ENCODE results near the gene SDR9C7.
"Not testable (repeated sequence)": the region's sequence is repeated elsewhere in the genome, so short reads cannot be mapped to it uniquely, and the experiment has no call there.

The SDR9C7 gene

DNA sequence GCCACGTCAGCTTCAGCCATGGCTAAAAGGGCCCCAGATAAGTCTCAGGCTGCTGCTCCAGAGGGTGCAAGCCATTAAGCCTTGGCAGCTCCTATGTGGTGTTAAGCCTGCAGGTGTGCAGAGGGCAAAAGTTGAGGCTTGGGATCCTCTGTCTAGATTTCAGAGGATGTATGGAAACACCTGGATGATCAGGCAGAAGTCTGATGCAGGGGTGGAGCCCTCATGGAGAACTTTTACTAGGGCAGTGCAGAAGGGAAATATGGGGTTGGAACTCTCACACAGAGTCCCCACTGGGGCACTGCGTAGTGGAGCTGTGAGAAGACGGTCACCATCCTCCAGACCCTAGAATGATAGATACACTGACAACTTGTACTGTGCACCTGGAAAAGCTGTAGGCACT, 47.9 kb downstream of the SDR9C7 start:
- ATAC-seq (ENCODE audit: low read depth), result no peak
- Mint-ChIP-seq H3K4me3 (no peak overlapping the region), H3K4me1 (no peaks in the 10 kb centered on the region), H3K27me3 (peaks cover 23% of the 10 kb centered on the region), H3K36me3 (peaks cover 4% of the 10 kb centered on the region), H3K9me3 (peaks cover 23% of the 10 kb centered on the region), H3K27ac (no peak overlapping the region)
- no peak for DNase-seq (ENCODE audit: low spot score in 2 of 2)

DNA sequence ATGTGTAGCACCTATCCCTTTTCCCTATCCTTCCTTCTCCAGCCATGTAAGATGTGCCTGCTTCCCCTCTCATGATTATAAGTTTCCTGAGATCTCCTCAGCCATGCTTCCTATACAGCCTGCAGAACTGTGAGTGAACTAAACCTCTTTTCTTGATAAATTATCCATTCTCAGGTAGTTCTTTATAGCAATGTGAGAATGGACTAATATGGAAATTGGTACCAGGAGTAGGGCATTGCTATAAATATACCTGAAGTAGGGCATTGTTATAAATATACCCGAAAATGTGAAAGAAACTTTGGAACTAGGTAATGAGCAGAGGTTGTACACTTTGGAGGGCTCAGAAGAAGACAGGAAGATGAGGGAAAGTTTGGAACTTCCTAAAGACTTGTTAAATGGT, 48.9 kb downstream of the SDR9C7 start:
- no peak overlapping the region for H3K27ac Mint-ChIP-seq
- ATAC-seq (ENCODE audit: low read depth), result no peak
- no peaks in the 10 kb centered on the region for H3K4me1 Mint-ChIP-seq
- H3K36me3 Mint-ChIP-seq, result peaks cover 4% of the 10 kb centered on the region
- peaks cover 21% of the 10 kb centered on the region for H3K27me3 Mint-ChIP-seq
- H3K9me3 Mint-ChIP-seq, result peaks cover 23% of the 10 kb centered on the region
- H3K4me3 Mint-ChIP-seq, result no peak overlapping the region
- no peak for DNase-seq (ENCODE audit: low spot score in 2 of 2)

DNA sequence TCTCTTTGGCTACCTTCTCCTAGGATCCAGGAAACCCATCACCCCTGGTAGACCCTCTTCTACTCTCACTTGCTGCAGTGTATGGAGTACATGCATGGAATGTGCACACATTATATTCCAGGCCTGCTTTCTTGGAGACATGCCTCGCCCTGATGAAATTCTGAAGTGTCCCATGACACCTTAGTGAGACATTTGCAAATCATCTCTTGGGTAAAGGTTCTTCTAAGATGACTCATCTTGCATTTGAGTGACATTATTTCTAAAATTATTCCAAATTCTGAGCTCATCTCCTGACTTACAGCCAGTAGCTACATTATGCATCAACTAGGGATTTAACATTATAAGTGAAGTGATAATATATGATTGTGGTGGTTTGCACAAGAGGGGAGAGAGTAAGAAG, 49.8 kb downstream of the SDR9C7 start:
- H3K9me3 Mint-ChIP-seq, result peaks cover 22% of the 10 kb centered on the region
- ATAC-seq (ENCODE audit: low read depth), result no peak
- H3K4me3 Mint-ChIP-seq, result no peak overlapping the region
- H3K36me3 Mint-ChIP-seq, result peaks cover 4% of the 10 kb centered on the region
- no peak overlapping the region for H3K27ac Mint-ChIP-seq
- DNase-seq (ENCODE audit: low spot score in 2 of 2), result no peak
- peaks cover 20% of the 10 kb centered on the region for H3K27me3 Mint-ChIP-seq
- H3K4me1 Mint-ChIP-seq, result no peaks in the 10 kb centered on the region

DNA sequence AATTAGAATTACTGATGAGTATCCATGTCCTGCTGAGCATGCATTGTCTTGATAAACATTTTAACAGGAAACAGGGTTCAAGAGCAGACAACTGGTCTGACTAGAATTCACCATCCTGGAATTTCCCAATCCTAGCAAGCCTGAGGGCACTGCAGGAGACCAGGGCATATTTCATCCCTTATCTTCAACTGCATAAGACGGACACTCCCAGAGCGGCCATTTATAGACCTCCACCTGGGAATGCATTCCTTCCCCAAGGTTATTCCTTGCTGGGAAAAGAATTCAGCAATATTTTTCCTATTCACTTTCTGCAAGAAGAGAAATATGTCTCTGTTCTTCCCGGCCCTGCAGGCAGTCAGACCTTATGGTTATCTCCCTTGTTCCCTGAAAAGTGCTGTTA, 51.8 kb downstream of the SDR9C7 start:
- H3K36me3 Mint-ChIP-seq; H3K4me3 Mint-ChIP-seq; H3K27ac Mint-ChIP-seq; ATAC-seq (ENCODE audit: low read depth); DNase-seq (ENCODE audit: low spot score in 2 of 2); H3K4me1 Mint-ChIP-seq: not testable (repeated sequence)
- Mint-ChIP-seq H3K9me3 (peaks cover 18% of the 10 kb centered on the region), H3K27me3 (peaks cover 17% of the 10 kb centered on the region)

DNA sequence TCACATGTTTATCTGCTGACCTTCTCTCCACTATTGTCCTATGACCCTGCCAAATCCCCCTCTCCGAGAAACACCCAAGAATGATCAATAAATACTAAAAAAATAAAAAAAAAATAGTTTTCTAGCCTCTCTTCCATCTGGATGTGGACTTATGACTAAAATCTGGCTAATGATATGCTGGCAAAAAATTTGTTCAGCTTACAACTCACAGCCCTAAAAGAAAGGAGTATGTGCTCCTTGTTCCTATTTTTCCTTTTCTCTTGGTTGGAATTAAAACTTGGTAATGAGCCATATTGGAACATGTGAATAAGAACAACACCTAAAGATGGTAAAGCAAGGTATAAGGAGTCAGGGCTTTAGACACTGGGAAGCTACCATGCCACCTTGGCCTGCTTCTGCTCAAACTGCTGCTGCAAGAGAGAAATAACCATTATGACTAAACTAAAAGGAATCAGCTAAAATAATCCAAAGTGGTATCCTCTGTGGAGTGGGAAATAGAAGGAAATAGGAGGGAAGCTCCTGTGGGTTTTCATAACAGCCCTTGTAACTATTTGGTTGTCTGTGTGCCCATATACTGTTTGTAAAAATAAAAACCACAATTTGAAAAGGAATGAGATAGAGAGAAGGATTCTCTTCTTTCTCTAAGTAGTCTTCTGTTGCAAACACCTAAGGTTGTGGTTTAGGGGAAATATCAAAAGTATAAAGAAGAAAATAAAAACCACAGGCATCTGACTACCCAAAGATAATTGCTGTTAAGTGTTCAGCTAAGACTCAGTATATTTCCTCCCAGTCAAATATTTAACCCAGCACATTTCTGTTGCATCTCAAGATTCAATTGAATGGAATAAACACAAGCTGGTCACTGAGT, 53.8 kb downstream of the SDR9C7 start:
- no peaks in the 10 kb centered on the region for H3K4me1 Mint-ChIP-seq
- H3K4me3 Mint-ChIP-seq, result no peak overlapping the region
- DNase-seq (ENCODE audit: low spot score in 2 of 2) (no peak), ATAC-seq (ENCODE audit: low read depth) (no peak)
- H3K9me3 Mint-ChIP-seq, result peaks cover 11% of the 10 kb centered on the region
- no peak overlapping the region for H3K27ac Mint-ChIP-seq
- peaks cover 23% of the 10 kb centered on the region for H3K27me3 Mint-ChIP-seq
- H3K36me3 Mint-ChIP-seq, result peaks cover 3% of the 10 kb centered on the region

DNA sequence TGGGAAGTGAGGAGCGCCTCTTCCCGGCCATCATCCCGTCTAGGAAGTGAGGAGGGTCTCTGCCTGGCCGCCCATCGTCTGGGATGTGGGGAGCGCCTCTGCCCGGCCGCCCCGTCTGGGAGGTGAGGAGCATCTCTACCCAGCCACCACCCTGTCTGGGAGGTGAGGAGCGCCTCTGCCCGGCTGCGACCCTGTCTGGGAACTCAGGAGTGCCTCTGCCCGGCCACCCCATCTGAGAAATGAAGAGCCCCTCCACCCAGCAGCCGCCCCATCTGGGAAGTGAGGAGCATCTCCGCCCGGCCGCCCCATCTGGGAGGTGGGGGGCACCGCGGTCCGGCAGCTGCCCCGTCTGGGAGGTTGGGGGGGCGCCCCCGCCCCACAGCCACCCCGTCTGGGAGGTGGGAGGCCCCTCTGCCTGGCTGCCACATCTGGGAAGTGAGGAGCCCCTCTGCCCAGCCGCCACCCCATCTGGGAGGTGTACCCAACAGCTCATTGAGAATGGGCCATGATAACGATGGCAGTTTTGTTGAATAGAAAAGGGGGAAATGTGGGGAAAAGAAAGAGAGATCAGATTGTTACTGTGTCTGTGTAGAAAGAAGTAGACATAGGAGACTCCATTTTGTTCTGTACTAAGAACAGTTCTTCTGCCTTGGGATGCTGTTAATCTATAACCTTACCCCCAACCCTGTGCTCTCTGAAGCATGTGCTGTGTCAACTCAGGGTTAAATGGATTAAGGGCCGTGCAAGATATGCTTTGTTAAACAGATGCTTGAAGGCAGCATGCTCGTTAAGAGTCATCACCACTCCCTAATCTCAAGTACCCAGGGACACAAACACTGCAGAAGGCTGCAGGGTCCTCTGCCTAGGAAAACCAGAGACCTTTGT, 54.7 kb downstream of the SDR9C7 start:
- H3K36me3 Mint-ChIP-seq; H3K4me1 Mint-ChIP-seq; H3K9me3 Mint-ChIP-seq; ATAC-seq (ENCODE audit: low read depth); H3K27ac Mint-ChIP-seq; H3K4me3 Mint-ChIP-seq; DNase-seq (ENCODE audit: low spot score in 2 of 2): not testable (repeated sequence)
- peaks cover 23% of the 10 kb centered on the region for H3K27me3 Mint-ChIP-seq

DNA sequence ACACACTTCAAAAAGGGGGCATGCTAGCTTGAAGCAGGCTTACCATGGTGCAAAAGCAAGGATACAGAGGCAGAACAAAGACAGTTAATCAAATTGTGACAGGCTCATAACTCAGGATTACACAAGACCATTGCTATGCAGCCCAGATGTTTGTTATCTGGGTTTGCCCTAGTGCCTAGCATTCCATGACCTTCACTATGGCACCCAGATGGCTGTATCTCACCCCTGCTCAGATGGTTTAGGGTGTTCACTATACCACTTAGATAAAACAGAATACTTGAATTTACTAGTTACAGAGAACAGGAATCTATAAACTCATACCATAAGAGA, 56.2 kb downstream of the SDR9C7 start:
- Mint-ChIP-seq H3K36me3 (peaks cover 3% of the 10 kb centered on the region), H3K4me1 (no peaks in the 10 kb centered on the region), H3K4me3 (no peak overlapping the region), H3K27ac (no peak overlapping the region), H3K27me3 (peaks cover 15% of the 10 kb centered on the region), H3K9me3 (peaks cover 4% of the 10 kb centered on the region)
- ATAC-seq (ENCODE audit: low read depth), result no peak
- no peak for DNase-seq (ENCODE audit: low spot score in 2 of 2)

DNA sequence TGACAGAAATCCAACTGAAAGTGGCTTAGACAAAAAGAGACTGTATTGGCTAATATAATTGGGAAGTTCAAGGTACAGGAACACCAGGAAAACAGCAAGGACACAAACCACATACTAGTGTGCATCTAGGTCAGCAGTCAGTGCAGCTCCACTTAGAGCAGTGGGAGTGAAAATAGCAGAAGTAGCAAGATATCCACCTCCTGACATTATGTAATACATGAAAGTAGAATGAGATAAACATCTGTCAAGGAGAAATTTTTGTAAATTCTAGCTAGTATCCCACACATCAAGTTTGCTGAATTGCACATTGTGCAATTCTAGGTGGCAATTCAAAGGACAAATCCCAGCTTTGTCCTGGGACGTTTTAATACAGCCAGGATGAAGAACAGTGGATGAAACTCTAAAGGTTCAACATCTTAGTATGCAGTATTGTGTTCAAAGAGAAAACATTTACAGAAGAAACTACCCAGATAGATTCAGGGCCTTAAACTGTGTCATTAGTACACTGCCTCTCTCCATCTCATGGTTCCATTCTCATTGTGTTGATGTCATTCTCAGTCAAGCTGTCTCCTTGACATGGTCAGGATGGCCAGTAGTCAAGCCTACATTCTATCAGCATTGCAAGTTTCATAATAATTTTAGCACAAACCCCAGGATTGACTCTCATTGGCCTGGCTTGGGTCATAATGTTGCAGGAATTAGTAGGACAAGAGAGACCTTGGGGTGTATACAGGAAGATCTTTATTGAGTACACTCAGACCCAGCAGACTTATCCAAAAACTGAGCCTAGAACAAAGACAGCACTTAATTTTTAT, 56.8 kb downstream of the SDR9C7 start:
- H3K4me3 Mint-ChIP-seq, result no peak overlapping the region
- H3K27ac Mint-ChIP-seq, result no peak overlapping the region
- DNase-seq (ENCODE audit: low spot score in 2 of 2) (no peak), ATAC-seq (ENCODE audit: low read depth) (no peak)
- peaks cover 15% of the 10 kb centered on the region for H3K27me3 Mint-ChIP-seq
- peaks cover 4% of the 10 kb centered on the region for H3K9me3 Mint-ChIP-seq
- no peaks in the 10 kb centered on the region for H3K4me1 Mint-ChIP-seq
- H3K36me3 Mint-ChIP-seq, result peaks cover 3% of the 10 kb centered on the region

DNA sequence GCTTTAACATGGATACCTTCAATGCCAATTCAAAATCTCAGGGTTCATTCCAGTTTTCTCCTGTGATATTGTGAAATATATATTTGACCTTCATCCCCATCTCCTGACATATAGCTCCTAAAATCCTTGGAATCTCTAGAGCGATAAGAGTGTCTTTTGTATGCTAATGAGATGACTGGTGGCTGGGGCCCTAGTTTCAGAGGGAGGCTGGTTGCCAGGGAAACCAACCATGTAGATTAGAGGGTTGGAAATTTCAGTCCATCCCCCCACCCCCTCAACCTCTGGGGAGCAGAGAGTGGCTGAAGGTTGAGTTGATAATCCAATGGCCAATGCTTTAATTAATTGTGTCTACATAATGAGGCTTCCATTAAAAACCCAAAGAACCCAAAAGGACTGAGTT, 59.4 kb downstream of the SDR9C7 start:
- DNase-seq (ENCODE audit: low spot score in 2 of 2), result no peak
- ATAC-seq (ENCODE audit: low read depth), result no peak
- H3K9me3 Mint-ChIP-seq, result no peaks in the 10 kb centered on the region
- no peaks in the 10 kb centered on the region for H3K36me3 Mint-ChIP-seq
- peaks cover 18% of the 10 kb centered on the region for H3K27me3 Mint-ChIP-seq
- no peaks in the 10 kb centered on the region for H3K4me1 Mint-ChIP-seq
- H3K4me3 Mint-ChIP-seq, result no peak overlapping the region
- no peak overlapping the region for H3K27ac Mint-ChIP-seq

DNA sequence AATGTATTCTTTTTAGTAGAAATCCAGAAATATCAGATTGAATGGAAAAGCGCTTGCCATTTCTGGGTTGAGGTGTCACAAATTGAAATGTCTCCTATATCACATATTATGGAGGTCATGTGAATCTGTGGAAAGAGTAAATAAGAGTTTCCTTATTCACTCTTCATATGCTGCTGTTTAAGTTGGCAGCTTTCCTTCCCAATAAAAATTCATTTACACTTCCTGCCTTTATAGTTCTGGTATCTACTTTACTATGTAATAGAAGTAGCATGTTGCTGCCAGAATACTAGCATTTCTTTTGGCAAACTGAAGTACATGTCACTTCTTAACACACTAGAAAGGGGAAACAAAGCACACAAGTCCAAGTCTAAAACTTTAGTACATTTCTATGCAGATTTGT, 60.8 kb downstream of the SDR9C7 start:
- H3K27me3 Mint-ChIP-seq, result peaks cover 18% of the 10 kb centered on the region
- peaks cover 2% of the 10 kb centered on the region for H3K9me3 Mint-ChIP-seq
- no peaks in the 10 kb centered on the region for H3K4me1 Mint-ChIP-seq
- H3K27ac Mint-ChIP-seq, result no peak overlapping the region
- DNase-seq (ENCODE audit: low spot score in 2 of 2) (no peak), ATAC-seq (ENCODE audit: low read depth) (no peak)
- H3K4me3 Mint-ChIP-seq, result no peak overlapping the region
- H3K36me3 Mint-ChIP-seq, result no peaks in the 10 kb centered on the region

Data from memory B cell (primary cell).